H1 (cell line): ENCODE data around the gene LTA. TPM values are rescaled to one million over a fixed set of nuclear protein-coding genes. Genes with fewer than 3 reads are reported as not detected.

Experiments
- GABPA ChIP-seq: IDR thresholded peaks from 2 replicates; pipeline ENCODE4 v1.6.1; 2011; ENCODE audit warnings: mild to moderate bottlenecking, low read length, moderate library complexity, borderline replicate concordance; ENCODE audit not compliant: insufficient read depth
- KDM4A ChIP-seq: IDR thresholded peaks from one replicate; pipeline ENCODE4 v1.7.1; 2012; ENCODE audit warnings: low read depth, mild to moderate bottlenecking, moderate library complexity, low read length, inconsistent platforms; ENCODE audit not compliant: severe bottlenecking
- NRF1 ChIP-seq: IDR thresholded peaks from 2 replicates; pipeline ENCODE4 v1.6.1; 2011; ENCODE audit warnings: mild to moderate bottlenecking, low read depth, low read length, improper control_type of control experiment
- POLR2A ChIP-seq, 2 experiments: IDR thresholded peaks; 1 replicate in 1 of 2; 2 replicates in 1 of 2; pipeline ENCODE4 v1.6.1; 2011; ENCODE audit warnings: low read depth in 2 of 2, low read length in 2 of 2, mild to moderate bottlenecking in 2 of 2; ENCODE audit errors: control extremely low read depth in 1 of 2
- RAD21 ChIP-seq, 2 experiments: IDR thresholded peaks in 1 of 2; conservative IDR thresholded peaks in 1 of 2; 2 replicates each; pipeline ENCODE4 v1.6.1; 2011; ENCODE audit warnings: low read depth in 2 of 2, low read length in 2 of 2, improper control_type of control experiment in 1 of 2, inconsistent platforms in 1 of 2, mild to moderate bottlenecking in 1 of 2, moderate library complexity in 1 of 2
- RXRA ChIP-seq: IDR thresholded peaks from 2 replicates; pipeline ENCODE4 v1.6.1; 2011; ENCODE audit warnings: low read depth, mild to moderate bottlenecking, low read length, moderate library complexity; ENCODE audit not compliant: insufficient read depth
- SIX5 ChIP-seq: IDR thresholded peaks from 2 replicates; pipeline ENCODE4 v1.6.1; 2011; ENCODE audit warnings: mild to moderate bottlenecking, low read depth, low read length
- SP4 ChIP-seq: IDR thresholded peaks from 2 replicates; pipeline ENCODE4 v1.6.1; 2012; ENCODE audit warnings: low read length, inconsistent platforms
- TEAD4 ChIP-seq: IDR thresholded peaks from 2 replicates; pipeline ENCODE4 v1.6.1; 2012; ENCODE audit warnings: low read depth, low read length, inconsistent platforms, mixed read lengths
- polyA plus RNA-seq, 7 experiments: library from polyadenylated mRNA; depleted of rRNA in 3 of 7; stranded (reverse) in 5 of 7; unstranded in 2 of 7; fragments of >200 nt in 5 of 7; fragments of 200-250 nt in 2 of 7; gene quantifications; 1 replicate in 5 of 7; 2 replicates in 1 of 7; 4 replicates in 1 of 7; pipeline versions ENCODE4 v1.2.1 to v1.2.3, GENCODE V29; 2011 to 2013; ENCODE audit warnings: missing spikeins in 2 of 7, mixed read lengths in 2 of 7
- total RNA-seq: library from RNA; stranded (reverse); fragmentation: NEBNext Ultra II Directional; extraction: Animal tissue kit (Norgen Biotek cat#: 25700); gene quantifications from 2 replicates; pipeline ENCODE4 v1.2.1, GENCODE V29; 2021
- TF ChIP-seq, protein P1 (sequence below): fragments of 300-600 bp; sonication (generic); IDR thresholded peaks from 2 replicates; pipeline ENCODE4 v1.7.1; 2012; ENCODE audit warnings: low read length, moderate library complexity, mild to moderate bottlenecking, inconsistent platforms; ENCODE audit not compliant: insufficient replicate concordance

Gene LTA
- total and polyA plus RNA-seq, 2 of the 8 experiments (the other 6 are each of a cell fraction or from before 2014, with no cell fraction given): not detected

- TF ChIP-seq, protein P1, sequence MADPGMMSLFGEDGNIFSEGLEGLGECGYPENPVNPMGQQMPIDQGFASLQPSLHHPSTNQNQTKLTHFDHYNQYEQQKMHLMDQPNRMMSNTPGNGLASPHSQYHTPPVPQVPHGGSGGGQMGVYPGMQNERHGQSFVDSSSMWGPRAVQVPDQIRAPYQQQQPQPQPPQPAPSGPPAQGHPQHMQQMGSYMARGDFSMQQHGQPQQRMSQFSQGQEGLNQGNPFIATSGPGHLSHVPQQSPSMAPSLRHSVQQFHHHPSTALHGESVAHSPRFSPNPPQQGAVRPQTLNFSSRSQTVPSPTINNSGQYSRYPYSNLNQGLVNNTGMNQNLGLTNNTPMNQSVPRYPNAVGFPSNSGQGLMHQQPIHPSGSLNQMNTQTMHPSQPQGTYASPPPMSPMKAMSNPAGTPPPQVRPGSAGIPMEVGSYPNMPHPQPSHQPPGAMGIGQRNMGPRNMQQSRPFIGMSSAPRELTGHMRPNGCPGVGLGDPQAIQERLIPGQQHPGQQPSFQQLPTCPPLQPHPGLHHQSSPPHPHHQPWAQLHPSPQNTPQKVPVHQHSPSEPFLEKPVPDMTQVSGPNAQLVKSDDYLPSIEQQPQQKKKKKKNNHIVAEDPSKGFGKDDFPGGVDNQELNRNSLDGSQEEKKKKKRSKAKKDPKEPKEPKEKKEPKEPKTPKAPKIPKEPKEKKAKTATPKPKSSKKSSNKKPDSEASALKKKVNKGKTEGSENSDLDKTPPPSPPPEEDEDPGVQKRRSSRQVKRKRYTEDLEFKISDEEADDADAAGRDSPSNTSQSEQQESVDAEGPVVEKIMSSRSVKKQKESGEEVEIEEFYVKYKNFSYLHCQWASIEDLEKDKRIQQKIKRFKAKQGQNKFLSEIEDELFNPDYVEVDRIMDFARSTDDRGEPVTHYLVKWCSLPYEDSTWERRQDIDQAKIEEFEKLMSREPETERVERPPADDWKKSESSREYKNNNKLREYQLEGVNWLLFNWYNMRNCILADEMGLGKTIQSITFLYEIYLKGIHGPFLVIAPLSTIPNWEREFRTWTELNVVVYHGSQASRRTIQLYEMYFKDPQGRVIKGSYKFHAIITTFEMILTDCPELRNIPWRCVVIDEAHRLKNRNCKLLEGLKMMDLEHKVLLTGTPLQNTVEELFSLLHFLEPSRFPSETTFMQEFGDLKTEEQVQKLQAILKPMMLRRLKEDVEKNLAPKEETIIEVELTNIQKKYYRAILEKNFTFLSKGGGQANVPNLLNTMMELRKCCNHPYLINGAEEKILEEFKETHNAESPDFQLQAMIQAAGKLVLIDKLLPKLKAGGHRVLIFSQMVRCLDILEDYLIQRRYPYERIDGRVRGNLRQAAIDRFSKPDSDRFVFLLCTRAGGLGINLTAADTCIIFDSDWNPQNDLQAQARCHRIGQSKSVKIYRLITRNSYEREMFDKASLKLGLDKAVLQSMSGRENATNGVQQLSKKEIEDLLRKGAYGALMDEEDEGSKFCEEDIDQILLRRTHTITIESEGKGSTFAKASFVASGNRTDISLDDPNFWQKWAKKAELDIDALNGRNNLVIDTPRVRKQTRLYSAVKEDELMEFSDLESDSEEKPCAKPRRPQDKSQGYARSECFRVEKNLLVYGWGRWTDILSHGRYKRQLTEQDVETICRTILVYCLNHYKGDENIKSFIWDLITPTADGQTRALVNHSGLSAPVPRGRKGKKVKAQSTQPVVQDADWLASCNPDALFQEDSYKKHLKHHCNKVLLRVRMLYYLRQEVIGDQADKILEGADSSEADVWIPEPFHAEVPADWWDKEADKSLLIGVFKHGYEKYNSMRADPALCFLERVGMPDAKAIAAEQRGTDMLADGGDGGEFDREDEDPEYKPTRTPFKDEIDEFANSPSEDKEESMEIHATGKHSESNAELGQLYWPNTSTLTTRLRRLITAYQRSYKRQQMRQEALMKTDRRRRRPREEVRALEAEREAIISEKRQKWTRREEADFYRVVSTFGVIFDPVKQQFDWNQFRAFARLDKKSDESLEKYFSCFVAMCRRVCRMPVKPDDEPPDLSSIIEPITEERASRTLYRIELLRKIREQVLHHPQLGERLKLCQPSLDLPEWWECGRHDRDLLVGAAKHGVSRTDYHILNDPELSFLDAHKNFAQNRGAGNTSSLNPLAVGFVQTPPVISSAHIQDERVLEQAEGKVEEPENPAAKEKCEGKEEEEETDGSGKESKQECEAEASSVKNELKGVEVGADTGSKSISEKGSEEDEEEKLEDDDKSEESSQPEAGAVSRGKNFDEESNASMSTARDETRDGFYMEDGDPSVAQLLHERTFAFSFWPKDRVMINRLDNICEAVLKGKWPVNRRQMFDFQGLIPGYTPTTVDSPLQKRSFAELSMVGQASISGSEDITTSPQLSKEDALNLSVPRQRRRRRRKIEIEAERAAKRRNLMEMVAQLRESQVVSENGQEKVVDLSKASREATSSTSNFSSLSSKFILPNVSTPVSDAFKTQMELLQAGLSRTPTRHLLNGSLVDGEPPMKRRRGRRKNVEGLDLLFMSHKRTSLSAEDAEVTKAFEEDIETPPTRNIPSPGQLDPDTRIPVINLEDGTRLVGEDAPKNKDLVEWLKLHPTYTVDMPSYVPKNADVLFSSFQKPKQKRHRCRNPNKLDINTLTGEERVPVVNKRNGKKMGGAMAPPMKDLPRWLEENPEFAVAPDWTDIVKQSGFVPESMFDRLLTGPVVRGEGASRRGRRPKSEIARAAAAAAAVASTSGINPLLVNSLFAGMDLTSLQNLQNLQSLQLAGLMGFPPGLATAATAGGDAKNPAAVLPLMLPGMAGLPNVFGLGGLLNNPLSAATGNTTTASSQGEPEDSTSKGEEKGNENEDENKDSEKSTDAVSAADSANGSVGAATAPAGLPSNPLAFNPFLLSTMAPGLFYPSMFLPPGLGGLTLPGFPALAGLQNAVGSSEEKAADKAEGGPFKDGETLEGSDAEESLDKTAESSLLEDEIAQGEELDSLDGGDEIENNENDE: no peak
- TF ChIP-seq SIX5 (no peak), RAD21 (IDR thresholded peaks at IDR 0.05 in 1 of 2, conservative IDR thresholded peaks at IDR 0.05 in 1 of 2; ENCODE audit: low read depth in 2 of 2, low read length in 2 of 2) (no peak), KDM4A (no peak), SP4 (no peak), POLR2A (IDR thresholded peaks at IDR 0.05; ENCODE audit: control extremely low read depth in 1 of 2, low read depth in 2 of 2, low read length in 2 of 2) (no peak), NRF1 (no peak), RXRA (no peak), GABPA (no peak), TEAD4 (no peak)
Observed at GRCh38 chr6:31572041-31572911, at the start of gene LTA (continued).
